HG03521 (cell line): Measurements from ENCODE around the gene NEK4.
"Not testable (repeated sequence)": the region's sequence is repeated elsewhere in the genome, so short reads cannot be mapped to it uniquely, and the experiment has no call there.

Source experiments
- ATAC-seq: cut with Tn5 transposase; IDR thresholded peaks from one replicate; pipeline ENCODE4 v1.9.1; 2021; ENCODE audit warnings: mild to moderate bottlenecking, moderate library complexity; ENCODE audit not compliant: unreplicated experiment

NEK4 gene

DNA sequence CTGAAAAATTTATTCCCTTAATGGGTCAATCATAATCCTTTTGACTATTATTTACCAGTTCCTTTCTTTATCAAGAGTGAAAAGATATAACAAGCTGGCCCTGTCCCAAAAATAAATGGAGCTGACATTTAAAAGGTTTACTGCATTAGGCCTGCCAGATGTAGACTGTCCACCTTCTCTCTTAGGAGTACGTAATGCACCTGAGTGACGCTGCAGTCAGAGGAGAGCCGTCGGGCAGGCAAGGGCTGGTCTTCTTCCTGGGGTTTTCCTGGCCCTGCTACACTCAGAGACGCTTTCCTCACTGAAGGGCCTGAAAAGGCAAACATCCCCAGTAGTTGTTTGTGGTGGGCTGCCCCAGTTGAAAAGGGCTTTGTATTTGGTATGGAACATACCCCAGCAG lies 27.6 kb downstream of the NEK4 start:
- no peak for ATAC-seq

DNA sequence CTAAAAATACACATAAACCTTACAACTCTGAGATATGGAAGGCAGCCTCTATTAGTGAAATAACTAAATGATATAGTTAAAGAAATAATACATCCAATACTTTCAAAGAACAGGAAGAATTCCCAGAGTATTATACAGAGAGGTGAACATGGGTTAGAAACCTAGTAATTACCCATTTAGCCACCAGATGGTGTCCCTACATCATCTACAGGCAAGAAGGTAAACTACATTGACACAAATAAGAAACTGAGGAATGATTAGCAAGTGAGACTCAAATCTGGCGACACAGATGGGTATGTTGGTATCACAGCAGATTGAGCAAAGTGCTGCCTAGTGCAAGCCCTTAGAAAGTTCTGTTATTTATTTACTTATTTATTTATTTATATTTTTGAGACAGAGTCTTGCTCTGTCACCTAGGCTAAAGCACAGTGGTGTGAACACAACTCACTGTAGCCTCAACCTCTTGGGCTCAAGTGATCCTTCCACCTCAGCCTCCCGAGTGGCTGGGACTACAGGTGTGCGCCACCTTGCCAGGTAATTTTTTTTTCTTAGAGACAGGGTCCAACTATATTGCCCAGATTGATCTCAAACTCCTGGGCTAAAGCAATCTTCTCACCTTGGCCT lies 28.2 kb downstream of the NEK4 start:
- no peak for ATAC-seq

DNA sequence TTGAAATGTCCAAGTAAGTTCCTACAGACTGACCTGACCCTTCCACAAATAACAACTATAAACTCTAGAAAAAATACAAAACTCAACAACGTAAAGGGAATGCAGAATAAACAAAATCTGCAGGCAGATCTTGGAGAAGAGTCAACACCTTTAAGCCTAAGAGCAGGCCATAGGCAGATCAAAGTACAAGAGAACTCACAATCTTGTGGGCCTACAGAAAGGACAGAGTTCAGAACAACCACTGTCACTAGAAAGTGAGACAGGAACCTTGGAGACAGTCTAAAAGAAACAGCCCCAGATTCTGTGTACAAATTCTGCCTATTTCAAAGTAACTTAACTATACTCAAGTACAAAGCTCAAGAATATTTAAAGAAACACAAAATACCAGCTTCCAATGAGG lies 31.0 kb downstream of the NEK4 start:
- no peak for ATAC-seq

DNA sequence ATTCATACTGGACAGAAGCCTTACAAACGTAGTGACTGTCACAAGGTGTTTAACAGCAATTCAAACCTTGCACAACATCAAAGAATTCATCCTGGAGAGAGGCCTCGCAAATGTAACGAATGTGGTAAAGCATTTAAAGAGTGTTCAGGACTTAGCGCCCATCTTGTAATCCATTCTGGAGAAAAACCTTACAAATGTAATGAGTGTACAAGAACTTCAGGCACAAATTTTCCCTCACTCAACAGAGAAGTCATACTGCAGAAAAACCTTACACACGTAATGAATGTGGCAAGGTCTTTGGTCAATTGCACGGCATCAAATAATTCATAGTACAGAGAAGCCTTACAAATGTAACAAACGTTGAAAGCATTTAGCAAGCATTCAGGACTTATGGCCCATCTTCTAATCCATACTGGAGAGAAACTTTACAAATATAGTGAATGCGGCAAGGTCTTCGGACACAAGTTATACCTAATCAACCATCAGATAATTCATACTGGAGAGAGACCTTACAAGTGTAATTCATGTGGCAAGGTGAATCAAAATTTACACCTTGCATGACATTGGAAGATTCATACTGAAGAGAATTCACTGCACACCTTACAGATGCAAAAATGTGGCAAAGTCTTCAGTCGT lies 37.4 kb downstream of the NEK4 start:
- no peak for ATAC-seq

DNA sequence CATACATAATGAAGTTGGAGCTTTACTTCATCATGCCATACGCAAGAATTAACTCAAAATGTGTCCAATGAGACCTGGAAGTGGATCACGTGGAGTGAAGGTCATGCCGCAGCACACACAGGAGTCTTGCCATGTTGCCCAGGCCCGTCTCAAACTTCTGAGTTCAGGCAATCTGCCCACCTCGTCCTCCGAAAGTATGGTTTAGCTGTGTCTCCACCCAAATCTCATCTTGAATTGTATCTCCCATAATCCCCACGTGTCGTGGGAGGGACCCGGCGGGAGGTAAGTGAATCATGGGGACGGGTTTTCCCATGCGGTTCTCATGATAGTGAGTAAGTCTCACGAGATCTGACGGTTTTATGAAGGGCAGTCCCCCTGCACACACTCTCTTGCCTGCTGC lies 39.1 kb downstream of the NEK4 start:
- no peak for ATAC-seq

DNA sequence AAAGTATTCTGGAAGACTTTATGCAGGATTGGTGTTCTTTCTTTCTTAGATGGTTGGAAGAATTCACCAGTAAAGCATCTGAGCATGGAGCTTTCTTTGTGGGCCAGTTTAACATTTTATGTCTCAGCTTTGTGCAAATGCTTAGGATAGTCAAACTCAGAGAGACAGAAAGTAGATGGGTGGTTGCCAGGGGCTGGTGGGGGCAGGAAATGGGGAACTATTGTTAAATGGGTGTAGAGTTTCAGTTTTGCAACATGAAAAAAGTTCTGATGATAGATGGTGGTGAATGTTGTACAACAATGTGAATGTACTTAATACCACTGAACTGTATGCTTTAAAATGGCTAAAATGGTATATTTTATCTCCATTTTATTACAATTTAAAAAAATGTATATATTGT lies 40.1 kb downstream of the NEK4 start:
- ATAC-seq = no peak

DNA sequence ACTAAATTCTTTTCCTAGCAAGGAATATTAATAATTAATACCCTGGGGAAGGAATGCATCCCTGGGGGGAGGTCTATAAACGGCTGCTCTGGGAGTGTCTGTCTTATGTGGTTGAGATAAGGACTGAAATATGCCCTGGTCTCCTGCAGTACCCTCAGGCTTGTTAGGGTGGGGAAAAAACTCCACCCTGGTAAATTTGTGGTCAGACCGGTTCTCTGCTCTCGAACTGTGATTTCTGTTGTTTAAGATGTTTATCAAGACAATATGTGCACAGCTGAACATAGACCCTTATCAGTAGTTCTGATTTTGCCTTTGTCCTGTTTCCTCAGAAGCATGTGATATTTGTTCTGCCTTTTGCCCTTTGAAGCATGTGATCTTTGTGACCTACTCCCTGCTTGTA lies 42.0 kb downstream of the NEK4 start:
- ATAC-seq = not testable (repeated sequence)

DNA sequence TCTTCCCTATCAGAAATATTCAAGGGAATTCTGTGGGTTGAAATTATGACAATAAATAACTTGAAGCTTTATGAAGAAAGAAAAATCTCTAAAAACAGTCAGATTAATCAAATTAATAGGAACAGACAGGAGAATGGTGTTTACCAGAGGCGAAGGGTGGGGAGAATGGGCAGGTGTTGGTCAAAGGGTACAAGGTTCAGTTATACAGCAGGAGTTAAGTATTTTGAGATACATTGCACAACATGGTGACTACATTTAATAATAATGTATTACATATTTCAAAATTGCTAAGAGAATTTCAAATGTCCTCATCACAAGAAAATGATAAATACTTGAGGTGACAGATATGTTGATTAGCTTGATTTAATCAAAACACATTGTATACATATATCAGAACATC lies 46.2 kb downstream of the NEK4 start:
- no peak for ATAC-seq

DNA sequence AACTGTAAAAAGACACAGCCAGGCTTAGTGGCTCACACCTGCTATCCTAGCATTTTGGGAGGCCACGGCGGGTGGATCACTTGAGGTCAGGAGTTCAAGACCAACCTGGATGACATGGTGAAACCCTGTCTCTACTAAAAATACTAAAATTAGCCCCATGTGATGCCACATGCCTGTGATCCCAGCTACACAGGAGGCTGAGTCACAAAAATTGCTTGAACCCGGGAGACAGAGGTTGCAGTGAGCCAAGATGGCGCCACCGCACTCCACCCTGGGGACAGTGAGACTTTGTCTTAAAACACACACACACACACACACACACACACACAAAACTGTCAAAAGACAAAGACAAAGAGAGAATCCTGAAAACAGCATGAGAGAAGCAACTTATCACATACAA lies 46.8 kb downstream of the NEK4 start:
- ATAC-seq = no peak

DNA sequence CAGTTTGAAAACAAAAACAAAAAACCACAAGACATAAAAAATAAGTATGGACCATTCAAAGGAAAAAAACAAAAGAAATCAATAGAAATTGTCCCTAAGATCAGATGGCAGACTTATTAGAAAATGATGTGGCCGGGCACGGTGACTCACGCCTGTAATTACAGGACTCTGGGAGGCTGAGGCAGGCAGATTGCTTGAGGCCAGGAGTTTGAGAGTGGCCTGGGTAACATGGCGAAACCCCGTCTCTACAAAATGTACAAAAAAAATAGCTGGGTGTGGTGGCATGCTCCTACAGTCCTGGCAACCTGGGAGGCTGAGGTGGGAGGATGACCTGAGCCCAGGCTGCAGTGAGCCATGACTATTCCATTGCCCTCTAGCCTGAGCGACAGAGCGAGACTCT lies 48.2 kb downstream of the NEK4 start:
- ATAC-seq = no peak

DNA sequence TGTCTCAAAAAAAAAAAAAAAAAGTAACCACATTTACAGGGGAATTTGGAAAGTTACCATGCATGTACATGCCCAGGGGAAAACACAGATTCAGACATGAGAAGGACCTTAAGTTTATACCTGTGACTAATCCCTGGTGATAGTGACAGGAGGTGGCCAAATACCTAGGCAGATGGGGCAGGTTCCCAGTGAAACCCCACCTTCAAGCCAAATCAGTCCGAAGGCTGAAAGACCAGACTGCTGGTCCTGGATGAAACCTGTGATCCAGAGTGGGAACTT lies 49.1 kb downstream of the NEK4 start:
- ATAC-seq = no peak

DNA sequence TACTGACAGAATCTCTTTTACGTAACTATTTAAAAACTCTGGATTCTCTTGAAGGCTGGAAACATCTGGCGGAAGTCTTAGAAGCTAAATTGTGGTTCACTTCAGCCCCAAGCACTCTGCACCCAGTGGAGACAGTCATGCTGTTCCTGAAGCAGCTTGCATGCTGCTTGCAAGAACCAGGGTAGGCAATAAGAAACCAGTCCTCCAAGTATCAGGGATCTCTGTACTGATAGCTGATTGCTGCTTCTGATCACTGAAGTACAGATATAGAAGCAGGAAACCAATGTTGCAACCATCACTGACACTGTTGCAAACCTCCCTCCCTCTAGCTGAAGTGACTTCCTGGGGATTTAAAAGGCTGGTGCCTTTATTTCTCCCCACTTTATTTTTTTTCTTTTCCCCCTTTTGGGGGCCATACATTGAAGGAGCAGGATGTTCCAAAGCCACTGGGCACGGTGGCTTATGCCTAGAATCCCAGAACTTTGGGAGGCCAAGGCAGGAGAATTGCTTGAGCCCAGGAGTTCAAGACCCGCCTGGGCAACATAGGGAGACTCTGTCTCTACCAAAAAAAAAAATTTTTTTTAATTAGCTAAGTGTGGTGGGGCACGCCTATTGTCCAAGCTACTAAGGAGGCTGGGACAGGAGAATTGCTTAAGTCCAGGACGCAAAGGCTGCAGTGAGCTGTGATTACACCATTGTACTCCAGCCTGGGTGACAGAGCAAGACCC lies 49.6 kb downstream of the NEK4 start:
- no peak for ATAC-seq

DNA sequence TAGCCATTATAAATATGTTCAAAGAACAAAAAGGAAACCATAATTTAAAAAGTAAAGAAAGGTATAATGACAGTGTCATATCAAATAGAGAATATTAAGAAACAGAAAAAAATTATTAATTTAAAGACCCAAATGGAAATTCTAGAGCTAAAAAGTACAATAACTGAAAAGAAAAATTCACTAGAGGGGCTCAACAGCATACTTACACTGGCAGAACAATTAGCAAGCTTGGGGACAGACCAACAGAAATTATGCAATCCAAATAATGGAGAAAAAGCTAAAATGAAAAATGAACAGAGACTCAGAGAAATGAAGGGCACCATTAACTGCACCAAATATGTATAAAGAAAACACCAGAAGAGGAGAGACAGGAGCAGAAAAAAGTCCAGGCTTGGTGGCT lies 51.1 kb downstream of the NEK4 start:
- no peak for ATAC-seq

DNA sequence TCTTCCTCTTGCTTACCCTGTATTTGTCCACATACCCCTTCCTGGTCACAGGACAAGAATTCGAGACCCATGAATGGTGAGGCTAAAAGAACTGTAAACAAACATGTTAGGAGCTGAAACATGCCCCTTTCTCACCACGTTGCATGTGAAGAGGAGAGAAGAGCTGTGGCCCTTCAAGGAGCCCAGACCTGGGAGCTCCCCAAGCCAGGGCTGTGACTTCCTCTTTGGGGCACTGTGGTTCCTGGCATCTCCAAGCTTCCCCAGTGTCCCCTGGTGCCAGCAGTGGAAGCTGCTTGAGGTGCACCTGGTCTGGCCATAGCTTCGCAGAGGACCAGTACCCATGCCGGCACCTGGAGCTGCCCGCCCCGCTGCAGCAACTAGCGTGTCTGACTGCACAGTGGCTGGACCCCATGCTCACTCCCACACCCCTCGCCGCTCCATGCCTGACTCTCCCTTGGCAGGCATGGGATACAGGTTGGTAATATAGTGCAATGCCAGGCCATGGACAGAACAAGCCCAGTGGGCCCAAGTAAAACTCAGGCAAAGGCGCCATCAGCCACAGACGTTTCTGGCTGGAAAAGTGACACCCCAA lies 54.9 kb downstream of the NEK4 start:
- ATAC-seq = no peak

DNA sequence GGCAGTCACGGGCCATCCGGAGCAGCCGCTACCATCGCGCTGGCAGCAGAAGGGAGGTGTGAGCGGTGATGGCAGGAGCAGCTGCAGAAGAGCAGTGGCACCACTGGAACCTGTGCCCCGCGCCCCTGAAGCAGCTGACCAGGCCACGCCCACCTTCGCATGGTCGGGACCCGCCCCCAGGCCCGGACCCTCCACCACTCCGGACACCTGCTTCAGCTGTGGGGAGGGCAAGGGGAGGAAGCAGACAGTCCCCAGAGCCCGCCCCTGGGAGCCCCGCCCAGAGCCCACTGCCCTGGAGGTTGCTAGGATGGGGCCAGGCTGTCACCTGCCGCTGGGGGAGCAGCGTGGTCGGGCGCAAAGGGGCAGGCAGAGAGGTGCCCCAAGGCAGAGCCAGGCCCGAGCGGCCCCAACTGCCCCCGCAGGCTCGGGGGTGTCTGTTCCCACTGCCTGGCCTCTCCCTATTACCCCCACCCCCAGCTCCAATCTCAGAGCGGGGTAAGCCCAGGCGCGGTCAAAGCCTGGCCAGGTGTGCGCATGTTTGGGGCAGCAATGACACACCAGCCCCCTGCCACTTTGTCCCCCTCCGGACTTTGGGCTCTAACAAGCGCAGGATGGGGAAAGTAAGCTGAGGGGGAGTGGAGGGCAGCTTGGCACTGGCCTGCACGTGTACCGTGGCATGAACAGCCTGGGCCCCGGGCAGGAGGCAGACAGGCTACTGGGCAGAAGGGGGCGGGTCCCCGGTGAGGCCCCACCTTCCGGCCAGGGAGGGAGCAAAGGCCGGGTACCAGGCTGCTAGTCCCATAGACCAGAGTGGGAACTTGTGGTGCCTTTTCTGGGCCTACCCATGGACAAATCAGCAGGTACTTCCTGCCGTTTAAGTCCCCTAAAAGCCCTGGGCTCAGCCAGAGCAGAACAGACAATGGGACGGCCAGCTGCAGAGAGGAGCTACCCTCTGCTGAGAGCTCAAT lies 56.1 kb downstream of the NEK4 start:
- ATAC-seq = no peak

DNA sequence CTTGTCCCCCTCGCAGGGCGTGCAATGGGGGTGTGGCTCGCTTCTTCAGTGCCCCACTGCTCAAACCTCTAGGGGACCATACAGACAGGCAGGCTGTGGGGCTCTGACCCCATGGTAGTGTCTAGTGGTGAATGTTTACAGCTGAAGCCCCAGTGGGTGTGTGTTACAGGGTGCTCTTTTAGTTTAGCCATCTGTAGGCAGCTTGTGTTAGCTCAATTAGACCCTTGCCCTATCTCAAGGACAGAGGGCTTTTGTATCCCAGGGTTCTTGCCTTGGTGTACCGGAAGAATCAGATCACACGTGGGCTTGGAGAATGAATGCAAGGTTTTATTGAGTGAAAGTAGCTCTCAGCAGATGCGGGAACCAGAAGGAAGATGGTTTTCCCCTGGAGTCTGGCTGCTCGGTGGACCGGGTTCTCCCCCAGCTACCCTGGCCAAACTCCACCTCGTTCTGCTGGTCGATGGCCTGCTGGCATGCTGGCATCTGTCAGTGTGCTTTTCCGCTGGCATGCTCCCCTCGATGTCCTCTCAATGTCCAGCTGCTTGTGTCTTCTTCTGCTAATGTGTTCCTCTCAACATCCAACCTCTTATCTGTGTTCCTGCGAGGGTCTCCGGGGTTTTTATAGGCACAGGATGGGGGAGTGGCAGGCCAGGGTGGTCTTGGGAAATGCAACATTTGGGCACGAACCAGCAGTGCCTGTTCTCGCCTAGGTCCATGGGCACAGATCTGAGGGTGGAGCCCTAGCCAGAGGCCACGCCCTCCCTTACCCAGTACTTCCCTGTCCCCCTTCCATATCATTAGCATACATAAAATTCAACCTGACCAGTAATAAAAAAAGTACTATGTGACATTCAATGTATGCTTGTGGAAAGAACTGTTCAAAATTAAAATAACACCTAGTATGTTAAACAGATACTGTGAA lies 58.2 kb downstream of the NEK4 start:
- no peak for ATAC-seq

DNA sequence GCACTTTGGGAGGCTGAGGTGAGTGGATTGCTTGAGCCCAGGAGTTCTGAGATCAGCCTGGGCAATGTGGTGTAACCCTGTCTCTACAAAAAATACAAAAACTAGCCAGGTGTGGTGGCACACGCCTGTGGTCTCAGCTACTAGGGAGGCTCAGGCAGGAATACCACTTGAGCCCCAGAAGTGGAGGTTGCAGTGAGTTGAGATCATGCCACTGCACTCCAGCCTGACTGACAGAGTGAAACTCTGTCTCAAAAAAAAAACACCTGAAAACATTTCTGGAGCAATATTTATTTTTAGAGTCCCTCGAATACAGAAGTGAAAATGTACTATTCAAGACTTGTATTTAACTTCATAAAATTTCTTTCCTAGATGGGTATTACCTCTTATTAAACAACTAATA lies 60.2 kb downstream of the NEK4 start:
- ATAC-seq = no peak

DNA sequence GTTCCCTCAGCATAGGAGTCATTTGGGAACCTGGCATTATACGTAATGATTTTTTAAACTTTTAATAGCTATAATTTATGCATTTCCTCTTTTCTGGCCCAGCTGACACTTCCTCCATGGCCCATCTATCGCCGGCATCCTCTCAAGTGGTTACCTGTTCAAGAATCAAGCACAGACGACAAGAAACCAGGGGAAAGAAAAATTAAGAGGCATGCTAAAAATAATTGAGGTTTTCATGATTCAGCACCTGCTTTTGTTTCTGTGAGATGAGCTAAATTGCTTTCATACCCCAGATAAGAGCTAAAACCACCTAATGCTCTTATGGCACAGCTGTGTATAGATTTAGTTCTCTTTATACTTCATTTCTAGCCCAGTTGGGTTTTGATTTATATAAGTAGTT lies 63.2 kb downstream of the NEK4 start:
- ATAC-seq = no peak

DNA sequence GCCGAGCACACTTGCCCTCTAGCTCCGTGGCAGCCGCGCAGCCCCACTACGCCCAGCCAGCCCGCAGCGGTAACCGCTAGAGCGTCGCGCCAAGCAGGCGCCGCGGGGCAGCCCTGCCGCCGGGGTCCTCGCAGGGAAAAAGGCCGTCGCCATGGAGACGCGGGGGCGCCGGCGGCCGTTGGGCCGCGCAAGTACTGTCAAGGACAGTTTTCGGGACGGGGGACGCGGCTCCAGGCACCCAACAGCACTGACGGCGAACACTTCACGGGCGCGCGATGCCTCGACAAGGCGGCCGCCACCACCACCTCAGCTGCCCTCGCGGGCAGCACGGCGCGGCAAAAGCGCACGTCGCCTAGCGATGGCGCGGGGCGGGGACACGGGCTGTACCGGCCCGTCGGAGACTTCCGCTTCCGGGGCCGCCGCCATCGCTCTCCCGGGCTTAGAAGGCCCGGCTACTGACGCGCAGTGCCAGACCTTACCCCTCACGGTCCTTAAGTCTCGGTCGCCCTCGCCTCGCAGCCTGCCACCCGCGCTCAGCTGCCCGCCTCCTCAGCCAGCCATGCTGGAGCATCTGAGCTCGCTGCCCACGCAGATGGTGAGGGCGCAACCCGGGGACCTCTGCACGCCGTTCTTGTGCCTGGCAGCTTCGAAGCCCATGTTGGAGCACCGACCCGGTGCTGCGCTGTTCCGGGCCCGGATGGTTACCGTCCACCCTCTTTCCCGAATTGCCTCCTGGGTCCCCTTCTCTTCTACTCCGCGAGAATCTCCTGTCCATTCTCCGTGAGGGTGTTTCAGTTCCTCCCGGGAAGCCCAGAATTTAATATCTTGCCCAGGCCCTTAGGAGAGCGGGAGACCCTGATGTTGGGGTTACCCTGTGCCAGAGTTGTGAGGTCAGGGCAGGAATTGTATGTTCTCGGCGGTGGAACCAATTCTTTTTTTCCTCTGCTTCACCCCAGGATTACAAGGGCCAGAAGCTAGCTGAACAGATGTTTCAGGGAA lies 64.8 kb downstream of the NEK4 start, which contains the start of the genes GLT8D1 and SPCS1:
Gene GLT8D1, minus strand, starts transcription at position 104 of the 999 bp plus-strand sequence. CDS start 5,331 bp downstream, outside the sequence.
Gene SPCS1, plus strand, starts transcription at position 419 of the 999 bp plus-strand sequence. Its CDS starts 141 bp downstream, at position 560.
- peak; percentile 81 for ATAC-seq
